SHP77 (cell line): Measurements from ENCODE around the gene MRPL20.
"Not testable (repeated sequence)": the region's sequence is repeated elsewhere in the genome, so short reads cannot be mapped to it uniquely, and the experiment has no call there.

ENCODE experiments used
- DNase-seq, 2 experiments: peaks; one replicate each; lab custom pipeline; 2025; lab: John Stamatoyannopoulos, UW

Gene MRPL20

DNA sequence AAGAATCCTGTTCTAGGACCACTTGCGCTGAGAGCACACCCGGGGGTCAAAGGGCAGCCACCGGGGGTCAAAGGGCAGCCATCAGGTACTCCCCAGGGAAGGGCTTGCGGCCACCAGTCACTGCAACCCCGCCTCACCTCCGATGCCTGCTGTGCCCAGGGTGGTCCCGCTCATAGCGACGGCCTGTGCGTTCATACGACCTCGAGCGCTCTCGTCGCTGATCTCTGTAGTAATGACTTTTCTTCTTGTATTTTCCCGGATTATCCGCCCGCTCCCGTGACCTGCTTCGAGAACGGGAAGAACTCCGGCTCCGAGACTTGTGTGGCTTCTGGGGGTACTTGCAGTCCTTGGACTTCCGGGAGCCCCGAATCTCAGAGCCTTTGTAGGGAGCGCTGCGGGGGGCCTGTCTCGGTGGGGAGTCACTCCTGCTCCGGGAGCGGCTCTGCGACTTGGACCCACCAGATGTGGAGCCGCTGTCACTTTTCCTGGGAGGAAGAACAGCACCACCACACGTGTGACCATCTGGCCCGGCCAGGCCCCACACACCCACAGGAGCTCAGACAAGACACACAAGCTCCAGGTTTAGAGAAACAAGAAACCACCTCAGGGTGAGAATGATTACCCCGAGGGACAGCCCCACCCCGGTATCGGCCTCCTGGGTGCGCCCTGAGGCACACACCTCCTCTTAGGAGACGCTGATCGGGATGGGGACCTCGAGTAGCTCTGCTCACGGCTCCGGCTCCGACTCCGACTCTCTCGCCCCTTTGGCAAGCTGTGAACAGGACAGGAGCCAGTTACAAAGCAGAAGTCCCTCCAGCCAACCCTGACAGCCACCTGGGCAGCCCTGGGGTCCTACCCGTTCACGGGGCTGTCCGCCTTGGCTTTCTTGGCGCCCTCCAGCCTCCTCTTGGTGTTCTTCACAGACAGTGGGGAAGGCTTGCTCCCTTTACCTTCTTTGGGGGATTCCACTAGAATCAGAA lies 19.7 kb downstream of the MRPL20 start:
- DNase-seq: no peak

DNA sequence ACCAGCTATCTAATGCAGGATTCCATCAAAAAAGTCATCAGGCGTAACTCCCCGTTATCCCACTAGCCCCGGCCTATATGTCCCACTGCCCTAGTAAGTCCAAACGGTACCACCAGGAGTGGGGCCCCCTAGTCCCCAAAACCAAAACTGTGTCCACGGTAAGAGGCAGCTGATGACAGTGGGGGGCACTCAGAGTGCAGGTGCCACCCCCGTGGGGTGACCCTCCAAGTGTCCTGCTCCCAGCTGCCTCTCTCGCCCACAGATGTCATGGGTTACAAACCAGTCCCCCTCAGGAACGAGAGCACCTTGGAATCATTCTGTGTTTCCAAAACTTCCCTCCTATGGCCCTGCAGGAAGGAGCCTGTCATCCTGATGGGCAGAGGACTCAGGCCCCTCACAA lies 21.2 kb downstream of the MRPL20 start:
- DNase-seq: no peak

- DNase-seq: not testable (repeated sequence)
Measured at GRCh38 chr1:1385339-1385738, 21.8 kb downstream of the MRPL20 start.

GRCh38 chr1:1381294-1381693 lies 25.8 kb downstream of the MRPL20 start:
- DNase-seq: no peak

- DNase-seq: no peak
Measured at GRCh38 chr1:1380860-1381259, 26.2 kb downstream of the MRPL20 start.

- DNase-seq: no peak
Measured at GRCh38 chr1:1377540-1378205, 29.4 kb downstream of the MRPL20 start.

GRCh38 chr1:1376551-1377226 lies 30.4 kb downstream of the MRPL20 start:
- no peak for DNase-seq

DNA sequence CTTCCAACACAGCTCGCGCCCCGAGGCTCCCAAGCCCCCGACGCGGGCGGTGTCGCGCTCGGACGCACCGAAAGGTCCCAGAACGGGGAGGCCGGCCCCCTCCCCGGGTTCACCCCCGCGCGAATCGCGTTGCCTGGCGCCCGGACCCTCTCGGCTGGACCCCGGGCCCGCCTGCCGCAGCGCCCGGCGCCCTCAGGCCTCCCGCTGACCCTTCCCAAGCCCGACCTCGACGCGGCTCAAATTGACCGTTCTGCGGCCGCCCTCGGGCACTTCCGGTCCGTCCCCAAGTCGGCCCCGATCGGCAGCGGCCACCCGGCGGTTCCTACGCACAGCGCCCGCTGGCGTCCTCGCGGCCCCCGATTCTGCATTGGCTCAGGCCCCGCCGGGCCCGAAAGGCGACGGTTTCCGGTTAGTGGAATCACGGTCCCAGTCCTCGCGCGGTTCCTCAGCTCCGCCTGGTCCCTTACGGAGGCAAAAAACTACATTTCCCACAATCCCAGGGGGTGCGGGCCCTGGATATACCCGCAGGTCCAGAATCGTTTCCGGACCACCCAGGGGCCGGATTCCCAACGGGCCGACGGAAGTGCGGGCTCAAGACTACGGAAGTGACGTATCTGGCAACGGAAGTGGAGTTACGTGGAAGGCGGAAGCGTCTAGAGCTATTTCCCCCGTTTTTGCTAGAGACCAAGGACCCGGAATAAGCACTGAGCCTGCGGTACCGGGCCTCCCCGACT lies 32.0 kb downstream of the MRPL20 start, which contains the start of gene AURKAIP1:
AURKAIP1 (minus strand) TSS at position 279 of the 734 bp plus-strand sequence. CDS start 451 bp downstream, outside the sequence.
- DNase-seq: peak; percentile 99

DNA sequence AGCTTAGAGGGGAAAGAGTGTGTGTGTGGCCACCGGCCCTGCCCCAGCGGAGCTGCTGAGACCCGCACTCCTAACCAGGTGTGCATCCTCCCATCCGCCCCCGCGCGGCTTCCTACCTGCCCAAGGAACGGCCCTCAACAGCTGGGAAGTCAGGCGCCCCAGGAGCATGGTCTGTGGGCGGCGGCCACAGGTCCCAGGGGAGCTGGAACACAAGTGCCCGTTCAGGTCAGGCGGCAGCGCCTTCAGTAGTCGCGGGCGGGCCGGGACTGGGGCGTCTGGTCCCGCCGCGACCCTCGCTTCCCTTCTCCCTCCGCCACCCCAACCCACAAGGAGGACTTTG lies 32.5 kb downstream of the MRPL20 start:
- no peak for DNase-seq

- DNase-seq: no peak
Measured at GRCh38 chr1:1373815-1374588, 33.1 kb downstream of the MRPL20 start.

DNA sequence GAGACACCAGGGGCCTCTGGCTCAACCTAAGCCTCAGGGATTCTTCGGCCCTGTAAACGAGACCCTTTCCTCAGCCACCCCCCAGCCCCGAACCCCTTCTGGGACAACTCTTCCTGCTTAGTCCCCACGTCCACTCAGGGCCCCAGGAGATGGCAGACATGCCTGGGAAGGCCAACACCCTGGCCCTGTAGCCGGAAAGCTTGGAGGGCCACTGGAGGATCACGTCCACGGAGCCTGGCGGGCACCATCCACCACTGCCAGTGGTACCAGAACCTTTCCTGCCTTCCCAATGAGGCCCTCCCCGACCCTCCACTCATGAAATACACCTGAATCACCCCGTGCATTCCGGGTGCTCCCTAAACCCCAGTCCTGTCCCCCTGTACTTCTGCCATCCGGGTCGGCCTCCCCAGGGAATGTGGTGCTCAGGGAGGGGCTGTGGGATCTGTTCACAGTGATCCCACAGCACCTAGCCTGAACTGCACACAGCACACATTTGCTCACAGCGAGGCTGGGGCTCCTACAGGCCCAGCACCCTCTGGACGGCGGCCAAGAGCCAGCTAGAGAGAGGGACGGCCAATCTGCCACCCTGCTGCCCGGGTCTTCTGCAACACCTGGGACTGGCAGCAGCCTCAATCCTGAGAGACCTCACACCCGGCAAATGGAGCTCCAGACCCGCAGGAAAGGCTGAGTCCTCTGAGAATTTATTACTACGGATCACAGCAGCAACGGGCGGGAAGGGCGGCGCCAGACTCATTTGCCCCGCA lies 33.9 kb downstream of the MRPL20 start:
- no peak for DNase-seq

DNA sequence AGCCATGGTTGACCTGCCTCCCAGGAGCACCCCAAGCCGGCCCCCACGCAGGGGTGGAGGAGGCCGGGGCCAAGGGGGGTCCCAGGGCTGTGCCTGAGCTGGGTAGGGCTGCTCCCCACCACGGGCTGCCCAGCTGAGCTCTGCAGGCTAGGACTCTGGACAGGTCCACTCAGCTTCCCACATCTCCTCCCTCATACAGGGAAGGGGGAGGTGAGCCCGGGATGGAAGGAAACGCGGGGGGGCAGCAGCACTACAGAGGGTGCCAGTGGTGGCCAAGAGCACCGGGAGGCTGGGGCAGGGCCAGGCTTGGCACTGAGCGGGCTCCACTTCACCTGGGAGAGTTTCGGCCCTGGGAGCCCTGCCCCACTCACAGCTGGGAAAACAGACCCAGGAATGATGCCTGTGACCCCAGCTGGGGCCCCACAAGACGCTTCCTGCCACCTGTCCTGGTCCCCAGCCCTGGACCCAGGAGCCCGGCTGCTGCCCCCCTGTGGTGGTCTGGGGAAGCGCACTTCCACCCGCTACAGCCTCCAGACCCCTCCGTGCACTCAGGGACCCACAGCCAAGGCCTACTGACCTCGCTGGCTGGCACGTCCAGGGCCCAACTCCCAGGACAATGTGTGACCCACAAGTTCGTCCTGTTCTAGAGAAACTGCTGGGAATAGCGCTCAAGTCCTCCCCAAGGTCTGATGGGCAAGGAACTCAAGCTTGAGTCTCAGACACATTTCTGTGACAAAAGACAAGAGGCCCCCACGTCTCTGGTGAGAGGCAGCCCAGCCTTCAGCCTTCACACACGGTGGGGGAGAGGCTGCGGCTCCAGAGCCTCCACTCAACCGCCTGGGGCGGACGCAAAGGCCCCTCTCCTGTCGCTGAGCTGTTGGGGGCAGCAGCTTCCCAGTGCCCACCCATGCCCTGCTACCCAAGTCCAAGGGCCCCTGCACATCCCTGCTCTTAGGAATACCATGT lies 35.1 kb downstream of the MRPL20 start:
- peak; percentile 50 to 76 for DNase-seq

DNA sequence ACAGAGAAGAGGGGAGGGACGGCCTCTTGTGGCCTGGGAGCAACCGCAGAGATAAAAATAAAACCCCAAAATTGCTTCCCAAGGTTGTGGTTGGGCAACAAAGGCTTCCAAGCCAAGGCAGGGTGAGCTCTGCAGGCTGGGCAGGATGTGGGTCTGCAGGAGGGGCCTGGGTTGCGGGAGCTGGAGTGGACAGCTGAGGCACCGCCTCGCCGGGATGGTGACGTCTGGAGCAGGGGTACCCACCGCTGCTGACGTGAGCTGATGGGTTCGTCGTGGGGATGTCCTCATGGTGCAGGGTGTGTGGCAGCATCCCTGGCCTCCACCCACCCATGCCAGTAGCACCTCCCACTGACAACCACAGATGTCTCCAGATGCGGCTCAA lies 35.7 kb downstream of the MRPL20 start:
- DNase-seq: no peak

GRCh38 chr1:1370771-1371300 lies 36.3 kb downstream of the MRPL20 start:
- DNase-seq: no peak

DNA sequence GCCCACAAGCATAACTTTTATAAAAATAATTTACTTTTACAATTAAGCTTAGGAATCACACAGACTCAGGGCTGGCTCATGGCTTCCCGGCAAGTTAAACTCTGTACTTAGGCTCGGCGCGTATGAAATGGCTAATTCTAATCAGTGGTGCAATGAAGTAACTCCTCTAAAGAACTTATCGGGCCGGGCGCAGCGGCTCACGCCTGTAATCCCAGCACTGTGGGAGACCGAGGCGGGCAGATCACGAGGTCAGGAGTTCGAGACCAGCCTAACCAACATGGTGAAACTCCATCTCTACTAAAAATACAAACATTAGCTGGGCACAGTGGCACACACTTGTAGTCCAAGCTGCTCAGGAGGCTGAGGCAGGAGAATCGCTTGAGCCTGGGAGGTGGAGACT lies 37.0 kb downstream of the MRPL20 start:
- not testable (repeated sequence) for DNase-seq

GRCh38 chr1:1367315-1367714 lies 39.8 kb downstream of the MRPL20 start:
- DNase-seq: no peak

GRCh38 chr1:1366699-1367066 lies 40.4 kb downstream of the MRPL20 start:
- DNase-seq: no peak

- DNase-seq: no peak
Measured at GRCh38 chr1:1365875-1366698, 41.0 kb downstream of the MRPL20 start.
